Endothelial cell of hepatic sinusoid (primary cell): Measurements from ENCODE around the gene CTRL.
"Not testable (repeated sequence)": the region's sequence is repeated elsewhere in the genome, so short reads cannot be mapped to it uniquely, and the experiment has no call there.

Experiments used
- in situ Hi-C: cut with HindIII; loops from 2 replicates; pipeline ENCODE4 v1.10.0; 2017; ENCODE audit warnings: low sequenced_read_pairs

The CTRL gene

GRCh38 chr16:67931712-67932461 is at the start of gene CTRL:
Gene CTRL, minus strand, starts transcription at chr16:67931862. Its CDS starts 10 bp downstream, at chr16:67931852.
- in situ Hi-C loops = no loop called here

GRCh38 chr16:67979955-67980678 is 48.5 kb upstream of the CTRL start, which contains the start of gene DPEP3:
Gene DPEP3, minus strand, starts transcription at chr16:67980499. Its CDS starts 119 bp downstream, at chr16:67980380.
- in situ Hi-C loops = loop anchor here (5.0 kb wide), 1 partner anchor 92 kb away; no protein-coding TSS in a partner anchor

GRCh38 chr16:67977469-67978227 is 46.0 kb upstream of the CTRL start:
- in situ Hi-C loops = loop anchor here (5.0 kb wide), 1 partner anchor 95 kb away; no protein-coding TSS in a partner anchor

- in situ Hi-C loops = loop anchor here (5.0 kb wide), 1 partner anchor 95 kb away; no protein-coding TSS in a partner anchor
Measured at GRCh38 chr16:67977005-67977404, 45.3 kb upstream of the CTRL start.

DNA sequence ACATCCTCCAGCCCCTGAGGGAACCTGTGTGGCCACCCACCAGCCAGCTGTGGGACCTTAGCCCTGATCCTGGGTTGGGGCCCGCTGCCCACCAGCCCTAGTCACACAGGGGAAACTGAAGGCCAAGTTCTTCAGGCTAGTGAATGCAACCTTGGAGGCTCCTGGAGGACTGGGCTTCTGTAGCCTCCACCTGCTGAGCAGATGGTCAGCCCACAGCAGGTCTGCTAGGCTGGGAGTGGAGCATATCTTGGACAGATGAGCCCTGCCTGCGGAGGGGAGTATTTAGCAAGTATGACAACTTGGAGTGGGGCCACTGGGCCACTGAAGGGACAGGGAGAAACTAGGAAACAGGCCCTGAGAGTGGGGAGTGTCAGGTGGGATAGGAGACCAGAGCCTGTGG is 44.5 kb upstream of the CTRL start:
- in situ Hi-C loops = loop anchor here (5.0 kb wide), 1 partner anchor 96 kb away; no protein-coding TSS in a partner anchor

GRCh38 chr16:67975321-67976105 is 43.9 kb upstream of the CTRL start:
- in situ Hi-C loops = loop anchor here (5.0 kb wide), 1 partner anchor 97 kb away; no protein-coding TSS in a partner anchor

DNA sequence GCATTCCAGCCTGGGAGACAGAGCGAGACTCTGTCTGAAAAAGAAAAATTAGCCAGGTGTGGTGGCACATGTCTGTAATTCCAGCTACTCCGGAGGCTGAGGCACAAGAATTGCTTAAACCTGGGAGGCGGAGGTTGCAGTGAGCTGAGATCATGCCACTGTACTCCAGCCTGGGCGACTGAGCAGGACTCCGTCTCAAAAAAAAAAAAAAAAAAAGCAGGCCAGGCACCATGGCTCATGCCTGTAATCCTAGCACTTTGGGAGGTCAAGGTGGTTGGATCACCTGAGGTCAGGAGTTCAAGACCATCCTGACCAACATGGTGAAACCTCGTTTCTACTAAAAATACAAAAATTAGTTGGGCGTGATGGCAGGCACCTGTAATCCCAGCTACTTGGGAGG is 40.6 kb upstream of the CTRL start:
- in situ Hi-C loops = not testable (repeated sequence)

DNA sequence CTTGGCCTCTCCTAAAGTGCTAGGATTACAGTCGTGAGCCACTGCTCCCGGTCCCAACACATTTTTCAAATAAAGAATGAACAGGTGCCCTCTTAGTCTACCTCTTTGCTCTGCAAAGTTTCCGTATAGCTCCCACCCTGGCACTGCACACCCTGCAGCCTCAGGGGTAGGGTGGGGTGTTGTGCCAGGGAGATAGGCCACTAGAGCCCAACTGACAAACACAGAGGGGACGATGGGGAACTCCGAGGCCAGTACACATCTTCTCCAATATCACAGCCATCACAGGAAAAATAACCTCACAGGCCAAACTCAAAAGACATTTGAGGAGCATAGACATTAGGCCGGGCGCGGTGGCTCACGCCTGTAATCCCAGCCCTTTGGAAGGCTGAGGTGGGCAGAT is 39.4 kb upstream of the CTRL start:
- in situ Hi-C loops = no loop called here

DNA sequence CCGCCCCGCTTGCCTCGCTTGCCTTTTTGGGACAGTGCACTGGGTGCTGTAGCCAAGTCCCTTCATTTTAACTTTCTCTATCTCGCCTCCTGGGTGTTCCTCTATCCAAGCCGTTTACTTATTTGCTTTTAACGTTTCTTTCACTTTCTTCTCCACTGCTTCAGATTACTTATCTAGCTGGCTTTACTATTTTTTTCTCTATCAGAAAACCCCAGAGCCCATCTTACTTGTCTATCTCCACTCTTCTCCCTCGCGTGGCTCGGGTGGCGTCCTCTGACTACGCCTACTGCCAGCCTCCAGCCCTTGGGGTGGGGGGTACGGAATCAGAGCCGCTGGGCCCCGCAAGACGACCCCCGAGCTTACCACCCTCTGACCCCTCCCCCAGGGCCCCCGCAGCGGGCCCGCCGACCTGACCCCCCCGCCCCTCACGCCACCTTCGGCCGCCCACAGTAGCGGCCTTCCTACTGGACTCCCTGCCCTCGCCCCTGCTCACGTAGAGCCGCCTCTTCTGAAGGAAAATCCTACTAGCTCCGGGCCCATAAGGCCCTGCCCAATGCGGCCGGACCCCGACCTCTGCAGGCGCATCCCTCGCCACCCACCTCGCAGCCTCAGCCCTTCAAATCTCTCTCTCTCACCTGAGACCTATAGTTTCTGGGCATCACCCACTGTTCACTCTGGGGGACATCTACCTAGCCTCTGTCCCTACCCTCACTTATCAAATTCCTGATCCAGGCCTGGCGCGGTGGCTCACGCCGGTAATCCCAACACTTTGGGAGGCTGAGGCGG is 37.8 kb upstream of the CTRL start:
- in situ Hi-C loops = no loop called here

DNA sequence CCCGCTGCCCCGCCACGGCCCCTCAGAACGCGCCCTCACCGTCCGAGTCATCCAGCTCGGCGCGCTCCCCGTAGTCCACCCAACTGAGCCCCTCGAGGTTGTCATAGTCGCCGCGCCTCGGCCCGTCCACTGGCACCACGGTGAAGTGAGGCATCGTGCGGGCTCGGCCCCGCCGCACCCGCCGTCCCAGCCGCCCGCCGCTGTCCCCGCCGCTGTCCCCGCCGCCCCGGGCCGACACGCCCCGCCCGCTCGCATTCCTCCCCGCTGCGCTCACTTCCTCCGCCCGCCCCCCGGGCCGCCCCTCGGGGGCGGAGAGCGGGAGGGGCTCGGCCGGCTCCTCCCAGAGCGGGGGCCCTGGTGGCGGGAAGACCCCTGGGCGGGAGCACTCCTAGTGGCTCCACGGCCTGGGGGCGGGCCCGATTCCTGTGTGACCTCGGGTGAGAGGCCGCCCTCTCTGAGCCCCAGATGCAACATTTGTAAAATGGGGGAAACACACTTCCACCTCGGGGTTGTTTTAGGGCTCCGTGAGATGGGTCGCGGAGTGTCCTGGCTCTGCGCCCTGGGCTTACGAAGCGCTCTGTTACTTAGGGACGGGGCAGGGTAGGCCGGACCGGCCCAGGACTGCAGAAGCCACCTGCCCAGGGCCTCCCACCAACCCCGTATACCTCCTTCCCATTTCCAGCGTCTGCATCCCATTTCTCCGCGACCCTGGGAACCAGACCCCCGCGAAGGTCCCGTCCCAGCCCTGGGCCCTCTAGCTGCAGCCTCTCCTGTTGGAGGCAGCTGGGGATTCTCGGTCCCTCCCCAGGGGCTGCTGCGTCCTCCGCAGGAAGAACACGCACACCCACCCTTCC is 37.0 kb upstream of the CTRL start, which contains the start of gene SLC12A4:
Gene SLC12A4 (minus strand): TSS at position 238 of the 854 bp plus-strand sequence. CDS start 84 bp downstream, at position 154.
- in situ Hi-C loops = no loop called here

GRCh38 chr16:67967958-67968399 is 36.3 kb upstream of the CTRL start:
- in situ Hi-C loops = no loop called here

GRCh38 chr16:67967183-67967957 is 35.7 kb upstream of the CTRL start:
- in situ Hi-C loops = no loop called here

DNA sequence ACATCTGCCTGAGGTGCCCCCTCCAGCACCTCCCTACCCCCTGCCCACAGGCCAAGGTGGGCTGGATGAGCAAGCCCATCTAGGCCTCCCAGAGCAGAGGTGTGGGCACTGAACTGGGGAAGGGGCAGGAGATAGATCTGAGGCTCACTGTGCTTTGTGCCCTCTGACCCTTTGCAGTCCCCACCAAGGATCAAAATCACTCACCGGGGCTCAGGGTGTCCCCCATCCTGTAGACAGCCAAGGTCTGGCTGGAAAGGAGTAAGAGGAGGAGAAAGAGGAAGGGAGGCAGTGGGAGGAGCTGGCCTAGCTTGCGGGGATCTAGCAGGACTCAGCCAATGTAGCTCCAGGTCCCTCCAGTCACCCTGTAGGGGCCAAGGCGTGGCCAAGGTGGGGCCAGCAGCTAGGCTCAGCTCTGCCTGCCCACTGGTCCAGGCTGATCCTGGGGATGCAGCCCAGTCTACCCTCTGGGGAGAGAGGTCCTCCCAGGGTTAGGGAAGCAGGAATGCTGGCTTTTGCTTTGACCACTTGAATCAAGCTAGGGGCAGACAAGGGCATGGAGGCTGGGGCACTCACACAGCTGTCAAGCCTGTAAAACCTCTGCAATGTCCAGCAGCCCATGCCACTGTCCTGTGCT is 35.0 kb upstream of the CTRL start:
- in situ Hi-C loops = no loop called here

DNA sequence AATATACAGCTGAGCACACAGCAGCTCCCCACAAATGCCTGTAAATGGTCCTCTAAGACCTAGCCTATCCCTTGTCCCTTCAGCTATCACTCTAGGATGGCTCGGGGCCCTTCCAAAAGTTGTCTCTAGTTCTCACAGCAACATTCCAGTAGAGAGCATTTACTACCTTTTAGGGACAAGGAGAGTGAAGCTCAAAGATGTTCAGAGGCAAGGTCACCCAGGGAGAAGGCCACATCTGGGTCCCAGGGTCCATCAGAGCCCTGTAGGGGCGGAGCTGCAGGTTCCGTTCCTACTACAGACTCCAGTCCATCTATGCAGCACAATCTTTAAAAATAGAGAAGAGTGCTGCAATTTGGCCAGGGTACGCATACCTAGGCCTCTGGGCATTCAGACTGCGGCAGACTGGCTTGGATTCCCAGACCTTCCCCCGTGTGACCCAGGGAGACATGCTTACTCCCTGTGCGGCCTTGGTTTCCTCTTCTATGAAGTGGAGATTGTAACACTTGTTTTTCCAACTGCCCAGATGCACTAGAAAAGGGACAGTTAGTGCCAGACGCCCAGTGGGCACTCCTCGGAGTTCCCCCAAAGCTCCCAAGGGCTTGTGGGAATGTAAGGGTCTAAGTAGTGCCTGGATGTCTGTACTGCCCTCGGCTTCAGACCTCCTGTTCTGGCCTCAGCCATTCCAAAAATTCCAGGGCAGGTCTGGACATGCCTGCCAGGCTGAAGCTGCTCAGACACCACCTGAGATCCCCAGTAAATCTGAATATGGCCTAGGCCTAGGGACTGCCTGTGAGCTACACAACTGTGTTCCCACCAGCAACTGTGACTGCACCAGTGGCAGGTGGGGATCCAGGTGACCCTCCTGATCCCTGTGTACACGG is 34.2 kb upstream of the CTRL start:
- in situ Hi-C loops = no loop called here

- in situ Hi-C loops = no loop called here
Measured at GRCh38 chr16:67964477-67965131, 32.9 kb upstream of the CTRL start.
